Kidney (tissue), 14 donors: ENCODE measurements around the gene ADGRL2. TPM values are rescaled to one million over a fixed set of nuclear protein-coding genes. Genes with fewer than 3 reads are reported as not detected.

ENCODE experiments used
- DNase-seq, 5 donors: peaks; one replicate each; pipeline ENCODE4 v3.0.0-alpha.2; 2013 to 2020
- FAIRE-seq: peaks from 2 replicates; lab custom pipeline; 2012; peaks lifted over from hg19 to GRCh38; lab: Jason Lieb, UNC
- H3K27ac ChIP-seq, 2 donors: one replicate each; pipeline ENCODE4 v1.7.0; 2013; ENCODE audit warnings: low read depth in 2 of 2, low read length in 2 of 2, inconsistent platforms in 1 of 2
- H3K27me3 ChIP-seq: one replicate; pipeline ENCODE4 v1.7.1; 2013; ENCODE audit warnings: low read length, inconsistent platforms; ENCODE audit not compliant: control insufficient read depth, insufficient read depth
- H3K36me3 ChIP-seq, 3 donors: one replicate each; pipeline versions ENCODE4 v1.7.0 to v1.7.1; 2013; ENCODE audit warnings: low read length in 3 of 3, control low read depth in 1 of 3, inconsistent platforms in 1 of 3; ENCODE audit not compliant: insufficient read depth in 3 of 3, control insufficient read depth in 2 of 3
- H3K4me1 ChIP-seq, 3 donors: one replicate each; pipeline versions ENCODE4 v1.7.0 to v1.7.1; 2013; ENCODE audit warnings: low read length in 3 of 3, inconsistent platforms in 1 of 3, low read depth in 1 of 3; ENCODE audit not compliant: control insufficient read depth in 2 of 3, insufficient read depth in 2 of 3
- H3K4me3 ChIP-seq, 3 donors: one replicate each; pipeline versions ENCODE4 v1.7.0 to v1.8.1; 2013; ENCODE audit warnings: low read length in 3 of 3, control low read depth in 1 of 3, inconsistent platforms in 1 of 3
- H3K9ac ChIP-seq, 3 donors: one replicate each; pipeline versions ENCODE4 v1.7.0 to v1.7.1; 2013; ENCODE audit warnings: low read length in 3 of 3, control low read depth in 1 of 3, inconsistent platforms in 1 of 3
- H3K9me3 ChIP-seq, 3 donors: one replicate each; pipeline versions ENCODE4 v1.7.0 to v1.7.1; 2013; ENCODE audit warnings: low read length in 3 of 3, control low read depth in 1 of 3, inconsistent platforms in 1 of 3; ENCODE audit not compliant: control insufficient read depth in 2 of 3, insufficient read depth in 1 of 3
- intact Hi-C: fragments of 100-400 bp; cut with DNase I; formaldehyde crosslinking; loops from one replicate; pipeline ENCODE4 v1.11.1; 2022
- polyA plus RNA-seq: library from polyadenylated mRNA; stranded (reverse); fragments of 350-450 nt; fragmentation: Illumina TruSeq; extraction: RNeasy Lipid Tissue Mini Kit (QIAGEN cat#74804); gene quantifications from one replicate; pipeline ENCODE4 v1.2.3, GENCODE V29; 2014; ENCODE audit warnings: low read depth, low replicate concordance; ENCODE audit not compliant: insufficient read depth
- total RNA-seq: library from RNA; stranded (reverse); fragmentation: NEBNext Ultra II Directional; extraction: Animal tissue kit (Norgen Biotek cat#: 25700); gene quantifications from one replicate; pipeline ENCODE4 v1.2.1, GENCODE V29; 2021
- TF ChIP-seq, protein P1 (sequence below): IDR thresholded peaks from 3 replicates; pipeline ENCODE4 v1.5.1; 2012; ENCODE audit warnings: mild to moderate bottlenecking, moderate library complexity, borderline replicate concordance; ENCODE audit not compliant: insufficient read depth; ENCODE audit errors: extremely low read depth
- donor health status: control.
- donor health status: control.
- donor health status: control.
- donor health status: control.
- donor health status: control.
- donor health status: DM: yes; HTN: yes; CAD: no.
- donor health status: Normal renal cell carcinoma (clear cell type).

Gene ADGRL2
- total and polyA plus RNA-seq, 2 donors from 2014 or later = 27.2 to 71.2 TPM

DNA sequence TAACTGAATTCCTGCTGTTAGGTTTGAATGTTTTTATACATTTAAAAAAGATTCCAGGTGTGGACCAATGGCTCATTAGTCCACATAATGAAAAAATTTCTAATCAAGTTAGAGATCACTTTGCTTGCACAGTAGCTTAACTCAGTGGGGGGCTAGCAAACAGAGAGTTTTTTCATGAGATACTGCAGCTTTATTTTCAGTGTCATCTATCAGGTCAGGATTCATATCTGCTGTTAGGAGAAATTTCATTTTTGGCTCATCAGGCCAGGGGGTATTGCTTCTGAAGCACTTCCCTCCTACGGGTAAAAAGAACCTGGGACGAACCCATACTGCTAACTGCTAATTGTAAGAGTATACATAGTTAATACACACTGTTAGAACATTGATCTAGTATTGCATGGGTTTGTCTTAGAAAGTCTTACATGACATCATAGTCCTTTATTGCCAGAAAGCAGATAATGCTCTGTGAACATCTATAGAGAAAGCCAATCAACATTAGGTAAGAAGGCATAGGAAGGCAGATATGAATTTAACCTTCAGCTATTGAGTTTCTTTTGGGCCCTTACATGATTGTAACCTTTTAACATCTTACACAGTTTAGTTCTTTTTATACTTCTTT is 38.0 kb downstream of the ADGRL2 start:
- no peak overlapping the region for H3K4me3 ChIP-seq
- DNase-seq (no peak), FAIRE-seq (no peak)
- H3K36me3 ChIP-seq = no peaks in the 10 kb centered on the region
- no peak overlapping the region for H3K9ac ChIP-seq
- H3K9me3 ChIP-seq = no peaks in the 10 kb centered on the region
- H3K27ac ChIP-seq = no peak overlapping the region
- TF ChIP-seq, protein P1, sequence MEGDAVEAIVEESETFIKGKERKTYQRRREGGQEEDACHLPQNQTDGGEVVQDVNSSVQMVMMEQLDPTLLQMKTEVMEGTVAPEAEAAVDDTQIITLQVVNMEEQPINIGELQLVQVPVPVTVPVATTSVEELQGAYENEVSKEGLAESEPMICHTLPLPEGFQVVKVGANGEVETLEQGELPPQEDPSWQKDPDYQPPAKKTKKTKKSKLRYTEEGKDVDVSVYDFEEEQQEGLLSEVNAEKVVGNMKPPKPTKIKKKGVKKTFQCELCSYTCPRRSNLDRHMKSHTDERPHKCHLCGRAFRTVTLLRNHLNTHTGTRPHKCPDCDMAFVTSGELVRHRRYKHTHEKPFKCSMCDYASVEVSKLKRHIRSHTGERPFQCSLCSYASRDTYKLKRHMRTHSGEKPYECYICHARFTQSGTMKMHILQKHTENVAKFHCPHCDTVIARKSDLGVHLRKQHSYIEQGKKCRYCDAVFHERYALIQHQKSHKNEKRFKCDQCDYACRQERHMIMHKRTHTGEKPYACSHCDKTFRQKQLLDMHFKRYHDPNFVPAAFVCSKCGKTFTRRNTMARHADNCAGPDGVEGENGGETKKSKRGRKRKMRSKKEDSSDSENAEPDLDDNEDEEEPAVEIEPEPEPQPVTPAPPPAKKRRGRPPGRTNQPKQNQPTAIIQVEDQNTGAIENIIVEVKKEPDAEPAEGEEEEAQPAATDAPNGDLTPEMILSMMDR = no peak
- intact Hi-C loops = no loop called here
- peaks cover 0 to 5% (median 0%) of the 10 kb centered on the region in 3 donors for H3K4me1 ChIP-seq
- no peaks in the 10 kb centered on the region for H3K27me3 ChIP-seq

DNA sequence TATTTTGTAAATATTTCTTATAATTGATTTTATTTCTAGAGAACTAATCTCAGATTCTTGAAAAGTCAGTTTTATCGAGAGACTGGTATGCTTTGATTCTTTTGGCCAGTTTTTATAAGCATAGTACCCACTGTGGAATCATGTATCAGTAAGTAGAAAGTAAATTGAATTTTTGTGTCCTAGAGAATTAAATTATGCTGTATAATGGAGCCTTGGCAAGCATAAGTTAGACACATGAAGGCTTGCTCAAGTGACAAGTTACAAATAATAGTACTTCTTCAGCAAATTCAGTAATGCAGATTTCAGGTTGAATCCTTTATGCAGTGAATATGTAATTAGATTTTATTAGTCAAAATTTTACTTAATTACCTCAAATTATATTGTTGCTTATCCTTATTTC is 40.1 kb downstream of the ADGRL2 start:
- no peak for FAIRE-seq
- Histone ChIP-seq H3K27me3 (no peaks in the 10 kb centered on the region), H3K4me3 (no peak overlapping the region), H3K27ac (no peak overlapping the region), H3K9ac (no peak overlapping the region), H3K4me1 (no peaks in the 10 kb centered on the region), H3K9me3 (no peaks in the 10 kb centered on the region), H3K36me3 (no peaks in the 10 kb centered on the region)
- TF ChIP-seq, protein P1 = no peak
- intact Hi-C loops = no loop called here
- no peak for DNase-seq

DNA sequence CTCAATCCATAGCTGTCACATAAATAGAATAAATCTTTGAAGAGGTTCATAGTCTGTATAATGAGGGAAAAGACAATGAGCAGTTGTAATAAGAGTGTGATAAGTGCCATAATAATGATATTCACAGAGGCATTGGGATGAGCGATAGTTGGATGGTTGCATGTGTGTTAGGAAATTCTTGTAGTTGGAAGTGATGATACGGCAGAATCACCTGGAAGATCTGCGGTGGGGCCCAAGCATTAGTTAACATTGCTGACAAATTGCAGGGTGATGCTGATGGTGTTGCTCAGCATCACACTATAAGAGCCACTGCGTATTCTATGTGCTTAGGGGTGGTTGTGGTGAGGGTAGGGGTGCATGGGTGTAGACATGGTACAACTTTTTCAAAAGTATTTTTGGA is 41.1 kb downstream of the ADGRL2 start:
- DNase-seq (no peak), FAIRE-seq (no peak)
- Histone ChIP-seq H3K9ac (no peak overlapping the region), H3K27me3 (no peaks in the 10 kb centered on the region), H3K9me3 (no peaks in the 10 kb centered on the region), H3K4me3 (no peak overlapping the region), H3K4me1 (no peaks in the 10 kb centered on the region), H3K36me3 (no peaks in the 10 kb centered on the region), H3K27ac (no peak overlapping the region)
- intact Hi-C loops = no loop called here
- TF ChIP-seq, protein P1 = no peak

DNA sequence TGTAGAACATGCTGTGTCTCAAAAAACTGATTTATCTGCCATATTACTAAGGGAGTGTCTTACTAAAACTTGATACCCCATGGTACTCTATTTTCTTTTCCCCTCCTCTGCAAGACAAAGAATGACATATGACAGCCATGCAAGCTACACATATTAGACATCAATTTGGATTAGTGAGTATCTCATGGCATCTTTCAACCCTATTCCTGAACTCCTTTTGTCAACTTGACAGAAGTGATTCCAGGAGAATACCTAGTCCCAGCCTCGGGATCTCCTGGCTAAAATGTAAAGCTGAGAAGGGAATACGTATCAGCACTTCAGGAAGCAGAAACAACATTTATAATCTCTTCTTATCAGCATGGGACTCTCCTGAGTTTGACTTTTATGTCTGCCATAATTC is 43.7 kb downstream of the ADGRL2 start:
- Histone ChIP-seq H3K4me1 (no peaks in the 10 kb centered on the region), H3K36me3 (no peaks in the 10 kb centered on the region), H3K27ac (no peak overlapping the region), H3K9ac (no peak overlapping the region), H3K27me3 (no peaks in the 10 kb centered on the region), H3K9me3 (no peaks in the 10 kb centered on the region), H3K4me3 (no peak overlapping the region)
- DNase-seq (no peak), FAIRE-seq (no peak)
- intact Hi-C loops = no loop called here
- TF ChIP-seq, protein P1 = no peak
